ENCODE measurements around the gene TLK1.
"Not testable (repeated sequence)": the region's sequence is repeated elsewhere in the genome, so short reads cannot be mapped to it uniquely, and the experiment has no call there.

TLK1 gene

DNA sequence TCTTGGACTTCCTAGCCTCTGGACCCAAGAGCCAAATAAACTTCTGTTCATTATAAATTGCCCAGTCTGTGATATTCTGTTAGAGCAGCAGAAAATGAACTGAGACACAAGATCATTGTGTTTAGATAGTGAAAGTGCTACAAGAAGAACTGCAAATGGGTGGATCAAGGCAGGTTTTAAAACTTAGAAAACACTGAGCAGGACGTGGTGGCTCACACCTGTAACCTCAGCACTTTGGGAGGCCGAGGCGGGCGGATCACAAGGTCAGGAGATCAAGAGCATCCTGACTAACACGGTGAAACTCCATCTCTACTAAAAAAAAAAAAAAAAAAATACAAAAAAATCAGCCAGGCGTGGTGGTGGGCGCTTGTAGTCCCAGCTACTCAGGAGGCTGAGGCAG is 84.3 kb downstream of the TLK1 start:
- DNase-seq: not testable (repeated sequence)

DNA sequence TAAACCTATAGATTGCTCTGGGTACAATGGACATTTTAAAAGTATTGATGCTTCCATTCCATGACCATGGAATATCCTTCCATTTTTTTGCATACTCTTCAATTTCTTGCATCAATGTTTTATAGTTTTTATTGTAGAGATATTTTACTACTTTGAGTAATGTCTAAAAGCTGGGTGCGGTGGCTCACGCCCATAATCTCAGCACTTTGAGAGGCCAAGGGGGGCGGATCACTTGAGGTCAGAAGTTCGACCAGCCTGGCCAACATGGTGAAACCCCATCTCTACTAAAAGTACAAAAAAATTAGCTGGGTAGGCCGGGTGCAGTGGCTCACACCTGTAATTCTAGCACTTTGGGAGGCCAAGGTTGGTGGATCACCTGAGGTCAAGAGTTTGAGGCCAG is 88.5 kb downstream of the TLK1 start:
- no peak for DNase-seq

DNA sequence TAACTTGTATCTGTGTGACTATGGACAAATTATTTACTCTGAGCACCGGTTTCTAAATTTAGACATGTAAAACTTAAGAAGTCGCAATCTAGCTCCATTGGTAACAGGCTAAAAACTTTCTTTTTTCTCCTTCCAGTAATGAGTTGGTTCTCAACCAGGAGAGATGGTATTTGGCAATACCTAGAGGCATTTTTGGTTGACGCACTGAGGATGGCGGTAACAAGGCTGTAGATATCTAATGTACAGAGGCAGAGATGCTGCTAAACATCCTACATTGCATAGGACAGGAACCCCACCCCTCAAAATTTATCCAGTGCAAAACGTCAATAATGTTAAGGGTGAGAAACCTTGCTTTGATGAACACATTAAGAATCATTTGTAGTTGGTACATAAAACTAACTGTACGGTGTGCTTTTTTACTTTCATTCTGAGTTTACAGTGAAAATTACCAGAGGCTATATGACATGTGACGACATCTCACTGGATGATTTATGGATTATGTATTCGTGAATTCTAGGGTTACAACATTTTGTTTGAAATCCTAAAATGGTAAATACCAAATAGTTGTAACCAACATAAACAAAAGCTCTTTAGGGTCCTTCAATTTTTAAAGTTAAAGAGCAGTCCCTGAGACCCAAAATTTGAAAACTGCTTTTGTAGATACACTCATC is 91.3 kb downstream of the TLK1 start:
- DNase-seq: no peak

DNA sequence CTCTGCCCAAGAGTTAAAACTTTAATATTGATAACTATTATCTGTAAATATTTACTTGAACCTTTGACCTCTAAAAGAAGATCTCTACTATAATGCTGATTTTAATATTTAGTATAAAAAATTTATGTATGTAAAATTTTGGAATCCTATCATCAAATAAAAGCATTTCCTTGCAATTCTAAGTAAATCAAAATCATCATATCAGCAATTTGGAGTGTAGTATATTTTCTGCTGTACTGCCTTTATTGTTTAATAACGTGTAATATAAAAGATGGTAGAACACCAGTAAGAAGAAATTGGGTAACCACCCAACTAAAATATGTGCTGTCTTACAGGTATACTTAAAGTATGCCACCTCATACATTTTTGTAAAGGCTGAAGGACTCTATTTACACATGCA is 94.6 kb downstream of the TLK1 start:
- DNase-seq: no peak

DNA sequence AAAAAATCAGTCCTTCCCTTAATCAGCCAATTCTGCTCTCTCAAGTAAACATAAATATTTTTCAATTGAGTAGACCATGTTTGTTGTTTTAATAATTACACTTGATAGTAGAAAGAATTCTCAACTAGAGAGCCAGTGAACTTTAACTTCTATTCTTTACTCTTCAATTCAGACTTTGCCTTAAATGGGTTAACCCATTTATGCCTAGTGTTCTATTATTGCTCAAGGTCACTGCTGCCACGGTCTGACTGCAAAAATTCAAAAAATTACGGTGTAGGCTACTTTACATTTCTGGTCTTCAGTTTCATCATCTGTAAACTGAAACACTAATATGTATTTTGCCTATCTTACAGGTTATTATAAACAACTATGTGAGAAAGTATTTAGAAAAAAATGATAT is 103.1 kb downstream of the TLK1 start:
- no peak for DNase-seq

DNA sequence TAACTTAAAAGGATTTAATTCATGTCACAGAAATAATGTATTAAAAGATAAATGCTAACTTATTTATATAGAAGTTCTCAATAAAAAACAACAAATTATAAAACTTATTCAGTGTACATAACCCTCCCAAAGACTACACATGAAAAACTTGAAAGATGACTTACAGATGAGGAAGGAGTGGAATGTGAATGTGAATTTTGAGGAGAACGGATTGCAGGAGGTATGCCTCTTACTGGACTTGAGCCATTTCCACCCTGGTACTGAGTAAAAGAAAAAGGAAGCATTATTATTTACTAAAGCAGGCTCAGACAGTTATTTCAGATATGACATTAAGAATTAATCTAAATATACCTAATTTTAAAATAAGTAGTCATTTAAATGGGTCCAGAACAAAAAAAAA is 104.4 kb downstream of the TLK1 start:
- no peak for DNase-seq

DNA sequence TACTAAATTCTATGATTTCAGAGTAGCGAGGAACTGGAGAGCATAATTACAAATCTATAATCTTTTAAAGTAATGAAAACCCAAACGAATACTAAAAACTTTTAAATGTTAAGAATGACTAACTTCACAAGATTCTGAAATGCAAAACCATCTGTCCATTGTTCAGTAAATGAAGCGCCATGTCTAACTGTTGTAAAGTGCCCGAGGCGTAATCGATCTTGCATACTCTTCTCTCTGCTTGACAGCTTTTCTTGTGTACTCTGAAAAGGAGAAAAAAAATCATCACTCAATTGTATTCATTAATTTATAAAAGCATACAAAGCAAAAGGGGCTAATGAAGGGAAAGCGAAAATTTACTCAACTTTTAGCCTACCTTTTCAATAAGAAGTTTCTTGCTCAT is 111.0 kb downstream of the TLK1 start:
- DNase-seq: no peak

DNA sequence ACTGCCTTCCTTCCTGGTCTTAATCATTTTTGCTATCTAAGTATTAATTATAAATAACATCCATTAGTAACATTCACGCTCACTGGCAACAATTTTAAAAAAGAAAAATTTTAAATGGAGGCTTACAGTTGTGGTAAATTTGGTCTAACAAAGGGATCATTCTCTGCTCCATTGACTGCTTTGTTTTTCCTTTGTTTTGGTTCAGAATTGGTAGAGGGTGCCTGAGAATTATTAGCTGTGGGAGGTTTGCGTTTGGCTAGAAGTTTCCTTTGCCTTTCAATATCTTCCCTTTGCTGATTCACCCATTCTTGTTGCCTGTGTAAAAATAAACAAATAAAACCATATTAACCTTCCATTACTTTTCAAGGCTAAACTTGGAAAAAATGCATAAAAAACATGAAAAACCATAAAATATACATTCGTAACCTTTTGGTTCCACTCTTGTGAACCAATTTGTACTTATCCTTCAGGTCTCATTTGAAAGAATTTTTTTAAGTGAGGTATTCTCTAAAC is 114.6 kb downstream of the TLK1 start:
- DNase-seq: no peak

DNA sequence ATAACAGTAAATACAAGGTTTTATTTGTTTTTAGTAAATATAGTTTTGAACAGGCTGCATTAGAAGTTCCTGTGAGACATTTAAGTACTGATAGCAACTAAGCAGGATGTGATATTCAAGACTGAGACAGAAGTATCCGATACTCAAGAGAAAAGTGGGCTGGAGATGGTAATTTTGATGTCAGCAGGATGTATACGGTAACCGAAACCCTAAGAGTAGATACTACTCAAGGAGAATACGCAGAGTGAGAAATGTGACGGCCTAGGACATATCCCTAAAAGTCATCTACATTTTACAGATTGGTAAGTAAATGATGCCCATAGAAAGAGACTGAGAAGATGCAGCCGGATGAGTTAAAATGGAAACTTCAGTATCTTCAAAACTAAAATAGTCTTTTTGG is 116.3 kb downstream of the TLK1 start:
- no peak for DNase-seq

DNA sequence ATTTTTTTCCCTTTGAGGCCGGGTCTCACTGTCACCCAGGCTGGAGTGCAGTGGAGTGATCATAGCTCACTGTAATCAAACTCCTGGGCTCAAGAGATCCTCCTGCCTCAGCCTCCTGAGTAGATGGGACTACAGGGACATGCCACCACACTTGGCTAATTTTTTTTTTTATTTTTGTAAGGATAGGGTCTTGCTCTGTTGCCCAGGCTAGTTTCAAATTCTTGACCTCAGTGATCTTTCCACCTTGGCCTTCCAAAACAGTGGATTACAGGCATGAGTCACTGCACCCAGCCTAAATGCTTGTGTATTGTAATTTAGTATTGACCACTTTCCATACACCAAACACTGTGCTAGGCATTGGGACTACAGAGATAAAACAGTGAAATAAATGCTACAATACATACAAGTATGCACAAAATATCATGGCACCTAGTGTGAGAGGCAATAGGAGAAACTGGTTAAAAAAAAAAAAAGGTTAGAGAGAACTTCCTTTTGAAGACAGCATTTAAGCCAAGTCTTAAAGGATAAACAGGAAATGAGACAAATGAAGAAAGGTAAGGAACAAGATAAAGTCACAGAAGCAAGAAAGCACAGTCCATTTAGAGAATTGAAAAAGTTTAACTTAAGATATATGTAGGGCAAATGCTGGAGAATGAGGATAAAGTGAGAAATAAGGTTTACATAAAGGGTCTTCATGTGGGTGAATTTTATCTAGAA is 118.3 kb downstream of the TLK1 start:
- no peak for DNase-seq

DNA sequence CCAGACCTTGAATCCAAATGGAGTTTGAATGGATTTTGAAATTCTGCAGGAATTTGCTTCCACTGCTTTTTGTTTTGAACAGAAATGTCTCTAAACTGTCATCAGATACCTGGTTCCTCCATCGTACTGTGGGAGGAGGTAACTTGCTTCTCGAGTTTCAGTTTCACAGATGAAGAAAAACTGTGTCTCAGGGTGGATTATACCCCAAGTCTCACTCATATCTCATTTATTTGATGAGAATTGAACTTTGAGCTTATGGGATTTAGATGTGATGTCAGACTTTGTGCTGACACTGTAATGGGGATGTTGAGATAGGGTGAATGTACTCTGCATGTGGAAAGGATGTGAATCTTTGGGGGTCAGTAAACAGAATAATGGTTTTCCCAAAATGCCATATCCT is 124.2 kb downstream of the TLK1 start:
- DNase-seq: no peak

DNA sequence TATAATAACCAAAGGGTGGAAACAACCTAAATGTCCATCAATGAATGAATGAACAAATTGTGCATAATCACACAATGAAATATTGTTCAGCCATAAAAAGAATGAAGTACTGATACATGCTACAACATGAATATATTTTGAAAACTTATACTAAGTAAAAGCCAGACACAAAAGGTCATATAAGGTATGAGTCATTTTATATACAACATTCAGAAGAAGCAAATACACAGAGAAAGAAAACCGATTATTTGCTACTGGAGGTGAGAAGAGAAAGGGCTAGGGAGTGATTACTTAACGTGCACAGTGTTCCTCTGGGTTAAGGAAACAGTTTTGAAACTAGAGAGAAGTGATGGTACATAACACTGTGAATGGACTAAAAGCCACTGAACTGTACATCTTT is 126.4 kb downstream of the TLK1 start:
- no peak for DNase-seq

DNA sequence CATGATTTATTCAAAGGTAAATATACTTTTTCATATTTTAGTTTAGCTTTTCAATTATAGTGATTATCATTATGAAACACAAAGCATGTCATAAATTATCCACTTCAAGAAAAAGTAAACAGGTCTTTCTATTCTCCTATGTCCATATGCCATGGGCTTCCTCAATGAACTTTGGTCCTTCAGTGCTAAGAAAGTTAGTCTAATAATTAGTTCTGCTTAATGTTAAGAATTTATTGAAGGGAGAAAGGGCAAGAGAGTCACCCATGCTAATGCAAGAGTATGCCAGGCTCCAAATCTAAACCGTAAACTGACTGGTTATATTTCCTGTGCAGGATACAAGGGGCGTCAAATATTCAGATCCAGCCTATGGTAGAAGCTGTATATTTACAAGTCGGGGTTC is 135.5 kb downstream of the TLK1 start:
- DNase-seq: no peak

DNA sequence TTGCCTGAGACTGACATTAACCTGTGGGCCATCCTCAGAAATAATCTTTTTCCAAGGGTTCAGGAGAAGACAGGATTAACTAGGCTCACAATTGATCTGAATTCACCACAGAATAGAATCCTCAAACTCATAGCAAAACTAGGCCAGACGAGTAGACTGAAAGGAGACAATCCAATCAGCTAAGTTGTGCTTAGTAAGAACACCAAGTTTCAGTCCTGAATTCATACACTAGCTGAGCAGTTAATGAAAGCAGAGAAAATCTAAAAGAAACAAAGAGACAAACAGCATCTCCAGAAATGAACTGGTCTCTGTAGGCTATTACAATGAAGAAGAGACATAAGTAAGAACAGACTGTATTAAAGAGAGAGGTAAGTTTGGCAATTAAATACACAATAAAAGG is 142.2 kb downstream of the TLK1 start:
- DNase-seq: no peak

DNA sequence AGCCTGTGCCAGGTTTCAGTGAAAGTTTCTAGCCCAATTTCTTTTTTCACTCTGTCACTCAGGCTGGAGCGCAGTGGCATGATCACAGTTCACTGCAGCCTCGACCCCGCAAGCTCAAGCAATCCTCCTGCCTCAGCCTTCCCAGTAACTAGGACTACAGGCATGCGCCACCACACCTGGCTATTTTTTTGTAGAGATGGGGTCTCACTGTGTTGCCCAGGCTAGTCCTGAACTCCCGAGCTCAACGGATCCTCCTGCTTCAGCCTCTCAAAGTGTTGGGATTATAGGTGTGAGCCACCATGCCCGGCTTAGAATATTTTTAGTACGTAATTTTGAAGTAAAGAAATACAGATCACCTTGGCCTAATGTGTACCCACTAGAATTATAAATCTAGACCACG is 144.6 kb downstream of the TLK1 start:
- no peak for DNase-seq

DNA sequence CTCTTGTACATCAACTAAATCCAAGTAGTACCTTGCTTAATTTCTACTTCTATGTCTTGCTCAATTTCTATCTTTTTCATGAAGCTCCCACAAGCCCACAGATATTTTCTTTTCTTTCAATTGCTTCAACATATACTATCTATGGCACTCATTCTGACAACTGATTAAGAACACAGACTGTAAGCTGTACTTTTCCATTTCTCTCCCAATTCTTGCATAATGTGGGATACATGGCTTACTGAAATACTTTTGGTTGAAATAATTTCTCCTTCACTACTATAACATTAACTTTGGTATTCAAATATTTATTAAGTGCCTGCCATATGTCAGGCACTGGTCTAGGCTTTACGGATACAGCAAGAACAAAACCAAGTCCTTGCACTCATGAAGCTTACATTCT is 146.8 kb downstream of the TLK1 start:
- DNase-seq: no peak

DNA sequence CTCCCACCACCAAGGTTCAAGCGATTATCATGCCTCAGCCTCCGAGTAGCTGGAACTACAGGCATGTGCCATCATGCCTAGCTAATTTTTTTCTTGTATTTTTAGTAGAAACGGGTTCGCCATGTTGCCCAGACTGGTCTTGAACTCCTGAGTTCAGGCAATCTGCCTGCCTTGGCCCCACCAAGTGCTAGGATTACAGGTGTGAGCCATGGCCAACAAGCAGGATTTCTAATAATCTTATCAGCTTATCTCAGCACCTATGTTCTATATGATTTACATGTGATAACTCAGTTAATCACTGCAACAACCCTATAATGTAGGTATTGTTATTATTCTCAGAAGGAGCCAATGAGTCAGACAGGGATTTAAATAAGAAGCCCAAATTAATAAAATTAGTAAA is 151.3 kb downstream of the TLK1 start:
- no peak for DNase-seq

DNA sequence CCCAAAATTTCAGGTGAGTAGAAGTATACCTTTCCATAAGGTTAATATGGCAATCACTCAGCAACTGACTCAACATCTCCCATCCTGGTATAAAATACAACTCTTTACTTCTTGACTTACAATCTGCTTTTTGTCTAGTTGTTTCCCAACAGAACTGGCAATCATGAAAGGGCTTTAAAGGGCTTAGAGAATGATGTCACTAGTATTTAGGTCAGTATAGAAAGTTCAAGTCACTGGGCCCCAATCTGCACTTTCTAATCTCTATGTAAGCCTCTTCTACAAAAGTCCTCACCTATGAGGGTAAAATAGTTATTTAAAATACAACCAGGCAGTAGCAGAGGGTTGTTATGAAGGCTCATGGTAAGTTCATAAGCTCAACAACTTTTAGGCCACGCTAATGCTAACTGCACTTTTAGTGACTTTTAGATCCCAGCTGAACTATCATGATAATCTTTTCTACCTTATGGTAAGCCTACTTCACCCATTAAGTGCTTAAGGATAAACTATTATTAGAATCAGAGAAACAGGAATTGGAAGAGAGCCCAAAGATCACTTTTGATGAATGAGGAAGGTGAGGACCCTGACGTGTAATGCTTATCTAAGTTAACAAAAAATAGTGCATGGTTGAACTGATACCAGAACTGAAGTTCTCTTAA is 152.0 kb downstream of the TLK1 start:
- no peak for DNase-seq

DNA sequence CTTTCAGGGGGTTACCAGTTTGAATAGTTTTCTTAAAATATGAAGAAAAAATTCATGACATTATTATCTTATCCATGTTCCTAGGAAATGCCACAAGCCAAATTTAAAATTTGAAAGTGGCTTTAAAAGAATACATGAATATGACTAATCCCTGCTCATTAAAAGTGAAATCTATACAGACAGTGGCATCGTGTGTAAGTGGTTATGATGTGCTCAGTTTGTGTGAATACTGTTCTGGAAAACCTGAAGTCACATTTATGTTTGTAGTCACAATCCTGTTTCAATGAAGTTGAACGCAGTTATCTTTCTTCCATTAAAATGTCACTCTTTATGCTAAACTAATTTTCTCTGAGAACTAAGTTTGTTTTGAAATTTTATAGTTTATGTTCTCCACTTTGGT is 155.9 kb downstream of the TLK1 start:
- DNase-seq: no peak

DNA sequence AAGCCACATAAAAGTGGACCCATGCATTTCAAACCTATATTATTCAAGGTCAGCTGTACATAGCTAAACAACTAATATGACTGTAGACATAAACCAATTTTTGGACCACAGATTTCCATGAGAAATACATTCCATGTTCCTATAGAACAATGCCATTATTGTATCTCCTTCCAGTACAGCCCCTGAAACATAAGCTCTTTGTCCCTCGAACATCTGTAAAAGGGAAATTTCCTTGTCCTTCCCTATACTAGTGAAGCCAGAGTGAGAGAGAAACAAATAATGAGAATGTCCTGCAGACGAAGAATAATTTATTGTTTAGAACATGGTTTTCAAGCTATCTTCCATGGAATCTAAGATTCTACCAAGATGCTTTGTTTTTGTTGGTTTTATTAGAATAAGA is 156.3 kb downstream of the TLK1 start:
- no peak for DNase-seq

DNA sequence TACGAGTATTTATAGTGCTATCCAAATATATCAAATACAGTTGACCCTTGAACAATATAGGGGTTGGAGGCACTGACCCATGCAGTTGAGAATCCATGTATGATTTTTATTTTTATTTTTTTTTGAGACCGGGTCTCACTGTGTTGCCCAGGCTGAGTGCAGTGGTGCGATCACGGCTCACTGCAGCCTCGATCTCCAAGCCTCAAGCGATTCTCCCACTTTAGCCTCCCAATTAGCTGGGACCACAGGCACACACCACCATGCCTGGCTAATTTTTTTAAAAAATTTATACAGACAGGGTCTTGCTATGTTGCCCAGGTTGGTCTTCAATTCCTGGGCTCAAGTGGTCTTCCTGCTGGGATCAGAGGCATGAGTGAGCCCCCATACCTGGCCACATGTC is 161.0 kb downstream of the TLK1 start:
- no peak for DNase-seq

DNA sequence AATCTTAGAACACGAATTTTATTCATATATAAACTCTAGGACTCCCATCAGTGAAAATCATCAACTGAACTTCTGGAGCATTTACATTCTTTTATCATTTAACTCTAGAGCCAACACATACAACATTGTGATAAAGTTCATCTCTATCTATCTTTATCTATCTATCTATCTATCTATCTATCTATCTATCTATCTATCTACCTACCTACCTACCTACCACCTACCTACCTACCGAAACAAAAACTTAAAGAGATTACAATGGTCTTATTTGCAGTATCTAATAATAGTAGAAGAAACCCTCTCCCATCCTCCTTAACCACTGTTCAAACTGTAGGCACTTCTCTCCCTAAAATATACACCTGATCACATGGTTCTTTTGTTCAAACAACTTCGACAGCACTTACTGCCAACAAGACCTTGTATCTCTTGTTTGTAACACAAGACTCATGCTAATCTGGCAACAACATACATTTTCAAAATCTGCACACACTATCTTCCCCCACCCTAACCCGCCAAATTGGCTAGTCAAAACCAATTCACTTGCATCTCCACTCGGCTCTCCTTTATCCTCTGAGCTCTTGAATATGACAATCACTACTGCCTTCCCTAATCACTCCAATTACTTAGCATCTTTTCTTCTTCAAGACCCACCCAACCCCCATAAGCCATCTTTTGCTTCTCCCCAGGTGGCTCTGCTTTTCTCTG is 162.6 kb downstream of the TLK1 start:
- DNase-seq: no peak

DNA sequence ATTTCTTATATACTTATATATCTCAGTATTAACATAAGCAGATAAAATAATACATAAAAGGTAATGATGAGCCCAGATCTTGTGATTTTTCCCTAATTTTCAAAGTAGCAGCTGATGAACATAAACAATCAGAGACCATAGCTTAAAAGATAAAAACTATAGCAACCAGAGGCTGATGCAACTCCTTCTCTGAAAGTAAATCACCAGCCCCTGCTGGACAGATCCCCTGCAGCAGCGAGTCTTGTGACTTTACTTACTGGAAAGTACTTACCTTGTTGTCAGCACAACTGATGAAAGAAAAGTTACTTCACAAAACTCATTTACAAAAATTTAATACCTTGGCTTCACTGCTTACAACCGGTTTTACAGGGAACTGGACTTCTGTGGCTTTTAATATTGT is 164.4 kb downstream of the TLK1 start:
- no peak for DNase-seq
